ENCODE data around the gene PLAU. TPM values are rescaled to one million over a fixed set of nuclear protein-coding genes. Genes with fewer than 3 reads are reported as not detected.

PLAU gene
- total RNA-seq, 1 experiment from 2014 or later: 15.0 TPM

DNA sequence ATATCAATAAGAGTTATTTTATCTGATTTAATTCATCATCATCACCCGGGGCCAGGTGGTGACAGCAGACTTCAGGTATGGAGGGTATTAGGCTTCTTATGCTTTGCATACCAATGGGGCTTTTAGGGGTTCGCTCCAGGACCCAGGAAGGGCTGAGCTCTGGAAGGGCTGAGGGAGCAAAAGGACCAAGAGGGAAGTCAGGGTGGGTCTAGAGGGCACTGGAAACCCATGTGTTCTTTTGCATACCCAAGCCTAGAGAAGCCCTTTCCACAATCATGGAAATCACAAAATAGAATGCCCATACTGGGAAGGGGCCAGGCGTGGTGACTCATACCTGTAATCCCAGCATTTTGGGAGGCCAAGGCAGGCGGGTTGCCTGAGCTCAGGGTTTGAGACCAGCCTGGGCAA is 56.1 kb downstream of the PLAU start (continued):
- TF ChIP-seq, protein P1, sequence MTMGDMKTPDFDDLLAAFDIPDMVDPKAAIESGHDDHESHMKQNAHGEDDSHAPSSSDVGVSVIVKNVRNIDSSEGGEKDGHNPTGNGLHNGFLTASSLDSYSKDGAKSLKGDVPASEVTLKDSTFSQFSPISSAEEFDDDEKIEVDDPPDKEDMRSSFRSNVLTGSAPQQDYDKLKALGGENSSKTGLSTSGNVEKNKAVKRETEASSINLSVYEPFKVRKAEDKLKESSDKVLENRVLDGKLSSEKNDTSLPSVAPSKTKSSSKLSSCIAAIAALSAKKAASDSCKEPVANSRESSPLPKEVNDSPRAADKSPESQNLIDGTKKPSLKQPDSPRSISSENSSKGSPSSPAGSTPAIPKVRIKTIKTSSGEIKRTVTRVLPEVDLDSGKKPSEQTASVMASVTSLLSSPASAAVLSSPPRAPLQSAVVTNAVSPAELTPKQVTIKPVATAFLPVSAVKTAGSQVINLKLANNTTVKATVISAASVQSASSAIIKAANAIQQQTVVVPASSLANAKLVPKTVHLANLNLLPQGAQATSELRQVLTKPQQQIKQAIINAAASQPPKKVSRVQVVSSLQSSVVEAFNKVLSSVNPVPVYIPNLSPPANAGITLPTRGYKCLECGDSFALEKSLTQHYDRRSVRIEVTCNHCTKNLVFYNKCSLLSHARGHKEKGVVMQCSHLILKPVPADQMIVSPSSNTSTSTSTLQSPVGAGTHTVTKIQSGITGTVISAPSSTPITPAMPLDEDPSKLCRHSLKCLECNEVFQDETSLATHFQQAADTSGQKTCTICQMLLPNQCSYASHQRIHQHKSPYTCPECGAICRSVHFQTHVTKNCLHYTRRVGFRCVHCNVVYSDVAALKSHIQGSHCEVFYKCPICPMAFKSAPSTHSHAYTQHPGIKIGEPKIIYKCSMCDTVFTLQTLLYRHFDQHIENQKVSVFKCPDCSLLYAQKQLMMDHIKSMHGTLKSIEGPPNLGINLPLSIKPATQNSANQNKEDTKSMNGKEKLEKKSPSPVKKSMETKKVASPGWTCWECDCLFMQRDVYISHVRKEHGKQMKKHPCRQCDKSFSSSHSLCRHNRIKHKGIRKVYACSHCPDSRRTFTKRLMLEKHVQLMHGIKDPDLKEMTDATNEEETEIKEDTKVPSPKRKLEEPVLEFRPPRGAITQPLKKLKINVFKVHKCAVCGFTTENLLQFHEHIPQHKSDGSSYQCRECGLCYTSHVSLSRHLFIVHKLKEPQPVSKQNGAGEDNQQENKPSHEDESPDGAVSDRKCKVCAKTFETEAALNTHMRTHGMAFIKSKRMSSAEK (CRISPR knock-in tag; IDR thresholded peaks at IDR 0.05; ENCODE audit: borderline replicate concordance): no peak
- TF ChIP-seq, protein P2, sequence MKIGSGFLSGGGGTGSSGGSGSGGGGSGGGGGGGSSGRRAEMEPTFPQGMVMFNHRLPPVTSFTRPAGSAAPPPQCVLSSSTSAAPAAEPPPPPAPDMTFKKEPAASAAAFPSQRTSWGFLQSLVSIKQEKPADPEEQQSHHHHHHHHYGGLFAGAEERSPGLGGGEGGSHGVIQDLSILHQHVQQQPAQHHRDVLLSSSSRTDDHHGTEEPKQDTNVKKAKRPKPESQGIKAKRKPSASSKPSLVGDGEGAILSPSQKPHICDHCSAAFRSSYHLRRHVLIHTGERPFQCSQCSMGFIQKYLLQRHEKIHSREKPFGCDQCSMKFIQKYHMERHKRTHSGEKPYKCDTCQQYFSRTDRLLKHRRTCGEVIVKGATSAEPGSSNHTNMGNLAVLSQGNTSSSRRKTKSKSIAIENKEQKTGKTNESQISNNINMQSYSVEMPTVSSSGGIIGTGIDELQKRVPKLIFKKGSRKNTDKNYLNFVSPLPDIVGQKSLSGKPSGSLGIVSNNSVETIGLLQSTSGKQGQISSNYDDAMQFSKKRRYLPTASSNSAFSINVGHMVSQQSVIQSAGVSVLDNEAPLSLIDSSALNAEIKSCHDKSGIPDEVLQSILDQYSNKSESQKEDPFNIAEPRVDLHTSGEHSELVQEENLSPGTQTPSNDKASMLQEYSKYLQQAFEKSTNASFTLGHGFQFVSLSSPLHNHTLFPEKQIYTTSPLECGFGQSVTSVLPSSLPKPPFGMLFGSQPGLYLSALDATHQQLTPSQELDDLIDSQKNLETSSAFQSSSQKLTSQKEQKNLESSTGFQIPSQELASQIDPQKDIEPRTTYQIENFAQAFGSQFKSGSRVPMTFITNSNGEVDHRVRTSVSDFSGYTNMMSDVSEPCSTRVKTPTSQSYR (CRISPR knock-in tag; IDR thresholded peaks at IDR 0.05): peak; percentile 53; the same call in 1 of the 2 replicates
- TF ChIP-seq GTF2I (CRISPR knock-in tag; conservative IDR thresholded peaks at IDR 0.05) (no peak), KAT7 (CRISPR knock-in tag; IDR thresholded peaks at IDR 0.05; ENCODE audit: borderline replicate concordance) (no peak), NFE2L1 (CRISPR knock-in tag; IDR thresholded peaks at IDR 0.05) (no peak), TEAD4 (CRISPR knock-in tag; IDR thresholded peaks at IDR 0.05) (no peak), RORB (CRISPR knock-in tag; IDR thresholded peaks at IDR 0.05) (no peak), ETV6 (CRISPR knock-in tag; IDR thresholded peaks at IDR 0.05) (peak; percentile 60; the same call in 1 of the 2 replicates), ZNF416 (CRISPR knock-in tag; IDR thresholded peaks at IDR 0.05) (no peak), CREB1 (CRISPR knock-in tag; IDR thresholded peaks at IDR 0.05) (0 out of 2 replicates have a peak, but pooled peaks have one; percentile 39)
- TF ChIP-seq, protein P3, sequence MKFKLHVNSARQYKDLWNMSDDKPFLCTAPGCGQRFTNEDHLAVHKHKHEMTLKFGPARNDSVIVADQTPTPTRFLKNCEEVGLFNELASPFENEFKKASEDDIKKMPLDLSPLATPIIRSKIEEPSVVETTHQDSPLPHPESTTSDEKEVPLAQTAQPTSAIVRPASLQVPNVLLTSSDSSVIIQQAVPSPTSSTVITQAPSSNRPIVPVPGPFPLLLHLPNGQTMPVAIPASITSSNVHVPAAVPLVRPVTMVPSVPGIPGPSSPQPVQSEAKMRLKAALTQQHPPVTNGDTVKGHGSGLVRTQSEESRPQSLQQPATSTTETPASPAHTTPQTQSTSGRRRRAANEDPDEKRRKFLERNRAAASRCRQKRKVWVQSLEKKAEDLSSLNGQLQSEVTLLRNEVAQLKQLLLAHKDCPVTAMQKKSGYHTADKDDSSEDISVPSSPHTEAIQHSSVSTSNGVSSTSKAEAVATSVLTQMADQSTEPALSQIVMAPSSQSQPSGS (CRISPR knock-in tag; IDR thresholded peaks at IDR 0.05; ENCODE audit: borderline replicate concordance, low read depth): no peak
- TF ChIP-seq, protein P4, sequence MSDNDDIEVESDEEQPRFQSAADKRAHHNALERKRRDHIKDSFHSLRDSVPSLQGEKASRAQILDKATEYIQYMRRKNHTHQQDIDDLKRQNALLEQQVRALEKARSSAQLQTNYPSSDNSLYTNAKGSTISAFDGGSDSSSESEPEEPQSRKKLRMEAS (CRISPR knock-in tag; IDR thresholded peaks at IDR 0.05): peak; percentile 46; the same call in 1 of the 2 replicates
- TF ChIP-seq, protein P5, sequence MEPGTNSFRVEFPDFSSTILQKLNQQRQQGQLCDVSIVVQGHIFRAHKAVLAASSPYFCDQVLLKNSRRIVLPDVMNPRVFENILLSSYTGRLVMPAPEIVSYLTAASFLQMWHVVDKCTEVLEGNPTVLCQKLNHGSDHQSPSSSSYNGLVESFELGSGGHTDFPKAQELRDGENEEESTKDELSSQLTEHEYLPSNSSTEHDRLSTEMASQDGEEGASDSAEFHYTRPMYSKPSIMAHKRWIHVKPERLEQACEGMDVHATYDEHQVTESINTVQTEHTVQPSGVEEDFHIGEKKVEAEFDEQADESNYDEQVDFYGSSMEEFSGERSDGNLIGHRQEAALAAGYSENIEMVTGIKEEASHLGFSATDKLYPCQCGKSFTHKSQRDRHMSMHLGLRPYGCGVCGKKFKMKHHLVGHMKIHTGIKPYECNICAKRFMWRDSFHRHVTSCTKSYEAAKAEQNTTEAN (CRISPR knock-in tag; IDR thresholded peaks at IDR 0.05): no peak; the same call in 1 of the 2 replicates
- TF ChIP-seq, protein P6, sequence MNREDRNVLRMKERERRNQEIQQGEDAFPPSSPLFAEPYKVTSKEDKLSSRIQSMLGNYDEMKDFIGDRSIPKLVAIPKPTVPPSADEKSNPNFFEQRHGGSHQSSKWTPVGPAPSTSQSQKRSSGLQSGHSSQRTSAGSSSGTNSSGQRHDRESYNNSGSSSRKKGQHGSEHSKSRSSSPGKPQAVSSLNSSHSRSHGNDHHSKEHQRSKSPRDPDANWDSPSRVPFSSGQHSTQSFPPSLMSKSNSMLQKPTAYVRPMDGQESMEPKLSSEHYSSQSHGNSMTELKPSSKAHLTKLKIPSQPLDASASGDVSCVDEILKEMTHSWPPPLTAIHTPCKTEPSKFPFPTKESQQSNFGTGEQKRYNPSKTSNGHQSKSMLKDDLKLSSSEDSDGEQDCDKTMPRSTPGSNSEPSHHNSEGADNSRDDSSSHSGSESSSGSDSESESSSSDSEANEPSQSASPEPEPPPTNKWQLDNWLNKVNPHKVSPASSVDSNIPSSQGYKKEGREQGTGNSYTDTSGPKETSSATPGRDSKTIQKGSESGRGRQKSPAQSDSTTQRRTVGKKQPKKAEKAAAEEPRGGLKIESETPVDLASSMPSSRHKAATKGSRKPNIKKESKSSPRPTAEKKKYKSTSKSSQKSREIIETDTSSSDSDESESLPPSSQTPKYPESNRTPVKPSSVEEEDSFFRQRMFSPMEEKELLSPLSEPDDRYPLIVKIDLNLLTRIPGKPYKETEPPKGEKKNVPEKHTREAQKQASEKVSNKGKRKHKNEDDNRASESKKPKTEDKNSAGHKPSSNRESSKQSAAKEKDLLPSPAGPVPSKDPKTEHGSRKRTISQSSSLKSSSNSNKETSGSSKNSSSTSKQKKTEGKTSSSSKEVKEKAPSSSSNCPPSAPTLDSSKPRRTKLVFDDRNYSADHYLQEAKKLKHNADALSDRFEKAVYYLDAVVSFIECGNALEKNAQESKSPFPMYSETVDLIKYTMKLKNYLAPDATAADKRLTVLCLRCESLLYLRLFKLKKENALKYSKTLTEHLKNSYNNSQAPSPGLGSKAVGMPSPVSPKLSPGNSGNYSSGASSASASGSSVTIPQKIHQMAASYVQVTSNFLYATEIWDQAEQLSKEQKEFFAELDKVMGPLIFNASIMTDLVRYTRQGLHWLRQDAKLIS (CRISPR knock-in tag; IDR thresholded peaks at IDR 0.05; ENCODE audit: borderline replicate concordance): no peak
- TF ChIP-seq, protein P7, sequence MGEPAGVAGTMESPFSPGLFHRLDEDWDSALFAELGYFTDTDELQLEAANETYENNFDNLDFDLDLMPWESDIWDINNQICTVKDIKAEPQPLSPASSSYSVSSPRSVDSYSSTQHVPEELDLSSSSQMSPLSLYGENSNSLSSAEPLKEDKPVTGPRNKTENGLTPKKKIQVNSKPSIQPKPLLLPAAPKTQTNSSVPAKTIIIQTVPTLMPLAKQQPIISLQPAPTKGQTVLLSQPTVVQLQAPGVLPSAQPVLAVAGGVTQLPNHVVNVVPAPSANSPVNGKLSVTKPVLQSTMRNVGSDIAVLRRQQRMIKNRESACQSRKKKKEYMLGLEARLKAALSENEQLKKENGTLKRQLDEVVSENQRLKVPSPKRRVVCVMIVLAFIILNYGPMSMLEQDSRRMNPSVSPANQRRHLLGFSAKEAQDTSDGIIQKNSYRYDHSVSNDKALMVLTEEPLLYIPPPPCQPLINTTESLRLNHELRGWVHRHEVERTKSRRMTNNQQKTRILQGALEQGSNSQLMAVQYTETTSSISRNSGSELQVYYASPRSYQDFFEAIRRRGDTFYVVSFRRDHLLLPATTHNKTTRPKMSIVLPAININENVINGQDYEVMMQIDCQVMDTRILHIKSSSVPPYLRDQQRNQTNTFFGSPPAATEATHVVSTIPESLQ (CRISPR knock-in tag; IDR thresholded peaks at IDR 0.05): no peak
- TF ChIP-seq, protein P8, sequence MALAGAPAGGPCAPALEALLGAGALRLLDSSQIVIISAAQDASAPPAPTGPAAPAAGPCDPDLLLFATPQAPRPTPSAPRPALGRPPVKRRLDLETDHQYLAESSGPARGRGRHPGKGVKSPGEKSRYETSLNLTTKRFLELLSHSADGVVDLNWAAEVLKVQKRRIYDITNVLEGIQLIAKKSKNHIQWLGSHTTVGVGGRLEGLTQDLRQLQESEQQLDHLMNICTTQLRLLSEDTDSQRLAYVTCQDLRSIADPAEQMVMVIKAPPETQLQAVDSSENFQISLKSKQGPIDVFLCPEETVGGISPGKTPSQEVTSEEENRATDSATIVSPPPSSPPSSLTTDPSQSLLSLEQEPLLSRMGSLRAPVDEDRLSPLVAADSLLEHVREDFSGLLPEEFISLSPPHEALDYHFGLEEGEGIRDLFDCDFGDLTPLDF (CRISPR knock-in tag; IDR thresholded peaks at IDR 0.05): no peak
- TF ChIP-seq, protein P9, sequence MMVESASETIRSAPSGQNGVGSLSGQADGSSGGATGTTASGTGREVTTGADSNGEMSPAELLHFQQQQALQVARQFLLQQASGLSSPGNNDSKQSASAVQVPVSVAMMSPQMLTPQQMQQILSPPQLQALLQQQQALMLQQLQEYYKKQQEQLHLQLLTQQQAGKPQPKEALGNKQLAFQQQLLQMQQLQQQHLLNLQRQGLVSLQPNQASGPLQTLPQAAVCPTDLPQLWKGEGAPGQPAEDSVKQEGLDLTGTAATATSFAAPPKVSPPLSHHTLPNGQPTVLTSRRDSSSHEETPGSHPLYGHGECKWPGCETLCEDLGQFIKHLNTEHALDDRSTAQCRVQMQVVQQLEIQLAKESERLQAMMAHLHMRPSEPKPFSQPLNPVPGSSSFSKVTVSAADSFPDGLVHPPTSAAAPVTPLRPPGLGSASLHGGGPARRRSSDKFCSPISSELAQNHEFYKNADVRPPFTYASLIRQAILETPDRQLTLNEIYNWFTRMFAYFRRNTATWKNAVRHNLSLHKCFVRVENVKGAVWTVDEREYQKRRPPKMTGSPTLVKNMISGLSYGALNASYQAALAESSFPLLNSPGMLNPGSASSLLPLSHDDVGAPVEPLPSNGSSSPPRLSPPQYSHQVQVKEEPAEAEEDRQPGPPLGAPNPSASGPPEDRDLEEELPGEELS (CRISPR knock-in tag; IDR thresholded peaks at IDR 0.05): peak; percentile 79; the same call in 1 of the 2 replicates

Measured in WTC11 (cell line).